ENCODE results near the gene PRDM13.
"Not testable (repeated sequence)": the region's sequence is repeated elsewhere in the genome, so short reads cannot be mapped to it uniquely, and the experiment has no call there.

The PRDM13 gene

GRCh38 chr6:99638358-99638757 is 31.7 kb downstream of the PRDM13 start:
- not testable (repeated sequence) for DNase-seq

DNA sequence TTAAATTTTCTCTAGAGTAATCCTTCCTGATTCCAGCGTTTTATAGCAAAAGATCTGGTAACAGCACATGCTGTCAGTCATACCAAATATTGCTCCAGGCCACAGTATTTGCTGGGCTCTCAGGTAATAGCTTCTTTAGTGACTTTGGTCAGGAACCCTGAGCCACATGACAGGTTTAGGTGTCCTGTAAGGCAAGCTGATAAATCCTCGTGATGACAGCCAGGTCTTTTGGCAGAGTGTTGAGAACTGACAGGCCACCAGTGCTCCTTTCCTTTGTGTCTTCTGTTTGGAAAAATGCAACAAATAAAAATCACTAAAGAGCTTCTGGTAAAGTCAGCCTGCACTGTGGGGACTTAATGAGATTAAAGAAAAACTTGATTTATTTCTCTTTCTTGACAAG is 34.6 kb downstream of the PRDM13 start:
- no peak for DNase-seq

- no peak for DNase-seq
Measured at GRCh38 chr6:99645986-99646385, 39.4 kb downstream of the PRDM13 start.

DNA sequence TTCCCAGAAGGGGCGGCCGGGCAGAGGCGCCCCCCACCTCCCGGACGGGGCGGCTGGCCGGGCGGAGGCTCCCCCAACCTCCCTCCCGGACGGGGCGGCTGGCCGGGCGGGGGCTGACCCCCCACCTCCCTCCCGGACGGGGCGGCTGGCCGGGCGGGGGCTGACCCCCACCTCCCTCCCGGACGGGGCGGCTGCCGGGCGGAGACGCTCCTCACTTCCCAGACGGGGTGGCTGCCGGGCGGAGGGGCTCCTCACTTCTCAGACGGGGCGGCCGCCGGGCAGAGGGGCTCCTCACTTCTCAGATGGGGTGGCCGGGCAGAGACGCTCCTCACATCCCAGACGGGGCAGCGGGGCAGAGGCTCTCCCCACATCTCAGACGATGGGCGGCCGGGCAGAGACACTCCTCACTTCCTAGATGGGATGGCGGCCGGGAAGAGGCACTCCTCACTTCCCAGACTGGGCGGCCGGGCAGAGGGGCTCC is 43.5 kb downstream of the PRDM13 start:
- not testable (repeated sequence) for DNase-seq

GRCh38 chr6:99660206-99660605 is 53.6 kb downstream of the PRDM13 start:
- no peak for DNase-seq

DNA sequence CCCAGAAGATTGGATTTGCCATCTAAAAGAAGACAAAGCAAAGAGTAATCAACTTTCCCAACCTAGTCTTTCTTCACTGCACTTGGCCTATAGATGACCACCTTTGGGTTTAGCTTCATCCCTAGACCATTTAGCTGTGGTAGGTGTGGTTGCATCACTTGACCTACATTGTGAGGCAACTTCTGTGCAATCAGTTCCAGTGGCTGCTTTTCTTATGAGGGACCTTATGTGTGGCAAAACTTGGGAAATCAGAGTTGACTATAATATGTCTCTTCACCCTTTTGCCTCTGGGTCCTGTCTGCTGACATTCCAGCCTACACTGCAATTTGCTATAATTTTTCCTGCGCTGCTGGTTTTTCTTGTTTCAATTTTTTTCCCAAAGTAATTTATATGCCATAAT is 55.2 kb downstream of the PRDM13 start:
- DNase-seq, result no peak

- DNase-seq, result no peak
Measured at GRCh38 chr6:99662616-99663015, 56.0 kb downstream of the PRDM13 start.

Measured in stimulated activated CD4-positive, alpha-beta T cell treated with anti-CD3 and anti-CD28 coated beads, Interleukin-4, amount 100 ng/mL, for 1 hour (primary cell).